HT1080 (cell line): ENCODE measurements around the gene PDE9A. TPM values are rescaled to one million over a fixed set of nuclear protein-coding genes. Genes with fewer than 3 reads are reported as not detected.
A peak's percentile ranks its signal among the peaks of the same experiment; 100 is the strongest.

Experiments used
- DNase-seq: peaks from one replicate; pipeline ENCODE4 v3.0.0-alpha.2; 2015; ENCODE audit warnings: low read depth
- total RNA-seq: library from RNA; depleted of rRNA; stranded (reverse); fragments of >200 nt; shearing (Covaris generic); gene quantifications from 2 replicates; pipeline ENCODE4 v1.2.3, GENCODE V29; 2014

PDE9A gene
- total RNA-seq, 1 experiment from 2014 or later = 0.02 TPM

DNA sequence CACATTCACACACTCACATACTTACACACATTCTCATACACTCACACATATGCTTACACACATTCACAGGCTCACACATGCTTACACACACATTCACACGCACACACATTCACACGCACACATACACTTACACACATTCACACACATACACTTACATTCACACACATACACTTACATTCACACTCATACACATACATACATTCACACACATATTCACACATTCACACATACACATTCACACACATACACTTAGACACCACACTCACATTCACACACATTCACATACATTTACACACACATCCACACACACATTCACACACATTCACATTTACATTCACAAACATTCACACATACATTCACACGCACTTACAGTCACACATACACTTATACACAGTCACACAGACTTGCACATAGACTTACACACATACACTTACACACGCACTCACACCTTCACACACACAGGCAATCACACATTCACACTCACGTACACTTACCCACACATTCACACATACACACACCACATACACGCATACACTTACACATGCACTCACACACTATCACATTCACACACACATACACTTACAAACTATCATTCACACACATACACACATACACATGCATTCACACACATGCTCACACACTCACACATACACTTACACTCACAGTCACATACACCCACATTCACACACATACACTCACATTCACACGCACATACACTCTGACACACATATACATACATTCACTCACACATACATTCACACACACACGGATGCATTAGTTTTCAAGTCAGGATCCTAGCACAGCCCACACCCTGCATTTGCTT, 16.8 kb downstream of the PDE9A start:
- DNase-seq = no peak

DNA sequence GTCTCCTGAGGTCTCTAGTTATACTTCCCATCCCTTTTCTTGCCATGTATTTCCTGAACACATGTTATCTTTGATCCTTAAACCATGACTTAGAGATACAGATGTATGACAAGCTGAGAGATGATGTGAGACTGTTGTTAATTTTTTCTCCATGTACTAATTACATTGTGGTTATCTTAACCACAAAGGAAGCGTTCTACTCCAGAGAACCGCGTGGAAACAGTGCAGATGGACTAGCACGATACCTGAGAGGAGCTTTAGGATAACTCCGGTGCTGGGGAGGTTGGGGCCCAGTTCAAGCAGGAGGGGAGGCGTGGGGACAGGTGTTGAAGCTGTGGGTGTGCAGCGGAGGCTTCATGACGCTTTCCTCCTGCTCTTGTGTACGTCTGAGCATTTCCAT, 17.5 kb downstream of the PDE9A start:
- no peak for DNase-seq

- DNase-seq = peak; percentile 49
Measured at GRCh38 chr21:42671778-42672593, 18.6 kb downstream of the PDE9A start.

GRCh38 chr21:42672699-42673458, 19.5 kb downstream of the PDE9A start:
- DNase-seq = peak; percentile 67

DNA sequence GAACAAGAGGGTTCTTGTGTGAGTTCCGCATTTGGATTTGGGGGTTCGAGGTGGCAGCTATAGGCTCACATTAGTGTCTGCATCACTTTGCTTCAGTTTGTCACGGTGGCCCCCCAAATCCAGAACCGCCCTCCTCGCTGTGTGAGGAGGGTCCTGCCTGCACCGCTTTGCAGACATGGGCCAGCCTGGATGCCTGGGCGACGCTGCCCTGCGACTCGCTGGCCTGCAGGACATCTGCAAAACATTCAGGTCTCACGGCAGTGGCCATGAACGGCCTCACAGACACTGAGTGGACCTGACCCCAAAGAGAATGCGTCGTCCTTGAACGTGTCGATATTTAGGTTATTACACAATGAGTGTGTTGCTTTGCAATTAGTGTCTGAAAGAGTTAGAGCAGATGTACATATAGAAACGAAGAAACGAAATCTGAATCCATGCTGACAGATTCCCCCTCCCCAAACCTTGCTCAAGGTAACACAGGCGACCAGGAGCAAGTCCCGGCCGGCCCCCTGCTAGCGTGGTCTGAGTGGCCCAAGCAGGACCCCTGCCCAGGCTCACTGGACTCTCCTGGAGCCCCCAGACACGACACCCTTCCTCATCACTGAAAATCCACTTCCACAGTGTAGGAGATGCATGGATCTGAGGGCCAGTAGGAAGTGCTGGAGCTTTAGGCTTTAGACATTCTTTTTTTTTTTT, 20.4 kb downstream of the PDE9A start:
- DNase-seq = no peak

GRCh38 chr21:42674351-42674940, 21.0 kb downstream of the PDE9A start:
- no peak for DNase-seq

- DNase-seq = no peak
Measured at GRCh38 chr21:42675403-42675802, 22.0 kb downstream of the PDE9A start.

DNA sequence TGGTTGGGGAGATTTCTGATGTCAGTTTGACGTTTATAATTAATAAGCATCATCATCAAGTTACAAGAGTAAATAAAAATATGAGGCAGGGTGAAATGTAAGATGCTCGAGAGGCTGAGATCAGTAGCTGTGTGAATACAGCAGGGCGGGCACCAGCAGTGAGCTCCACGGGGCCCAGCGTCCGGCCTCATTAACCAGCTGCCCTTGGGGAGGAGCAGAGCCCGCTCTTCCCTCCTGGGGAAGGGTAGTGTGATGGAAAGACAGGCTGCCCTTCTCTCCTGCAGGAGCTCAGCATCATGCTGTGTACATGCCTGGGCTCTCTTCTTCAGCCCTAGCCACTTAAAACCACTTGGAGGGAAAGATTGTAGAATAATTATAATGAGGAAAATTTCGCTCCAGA, 23.4 kb downstream of the PDE9A start:
- no peak for DNase-seq

DNA sequence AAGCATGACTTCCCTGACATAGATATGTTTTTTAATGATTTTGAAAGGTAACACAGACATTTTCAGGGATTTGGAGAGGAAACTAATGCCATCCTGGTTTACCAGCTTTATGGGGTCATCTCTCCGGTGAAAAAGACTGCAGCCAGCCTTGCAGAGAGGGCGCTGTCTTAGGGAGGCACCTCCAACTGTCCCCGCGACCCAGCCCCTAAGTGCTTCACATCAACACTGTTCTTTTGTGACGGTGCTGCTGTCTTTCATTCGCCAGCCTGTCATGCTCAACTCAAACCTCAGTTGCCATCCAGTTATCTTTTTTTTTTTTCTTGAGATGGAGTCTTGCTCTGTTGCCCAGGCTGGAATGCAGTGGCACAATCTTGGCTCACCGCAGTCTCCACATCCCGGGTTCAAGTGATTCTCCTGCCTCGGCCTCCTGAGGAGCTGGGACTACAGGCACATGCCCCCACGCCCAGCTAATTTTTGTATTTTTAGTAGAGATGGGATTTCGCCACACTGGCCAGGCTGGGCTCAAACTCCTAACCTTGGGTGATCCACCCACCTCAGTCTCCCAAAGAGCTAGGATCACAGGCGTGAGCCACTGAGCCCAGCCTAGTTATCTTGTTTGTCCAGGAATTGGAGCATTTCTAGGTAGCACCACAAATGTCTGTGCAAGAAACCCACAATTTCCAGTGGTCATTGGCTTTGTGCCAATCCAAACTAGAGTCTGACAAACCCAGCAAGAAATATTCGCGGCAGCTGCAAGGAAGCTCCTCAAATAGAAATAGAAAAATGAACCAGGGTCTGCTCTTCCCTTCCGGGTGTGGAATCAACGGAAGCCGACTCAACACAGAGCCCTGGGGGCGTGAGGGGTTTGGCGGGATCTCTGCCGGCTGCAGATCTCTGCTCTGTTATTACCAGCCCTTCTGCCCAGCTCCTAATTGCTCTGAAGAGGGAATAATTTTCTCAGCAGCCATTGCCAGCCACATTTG, 24.2 kb downstream of the PDE9A start:
- DNase-seq = peak; percentile 32

- DNase-seq = no peak
Measured at GRCh38 chr21:42678618-42679295, 25.3 kb downstream of the PDE9A start.

DNA sequence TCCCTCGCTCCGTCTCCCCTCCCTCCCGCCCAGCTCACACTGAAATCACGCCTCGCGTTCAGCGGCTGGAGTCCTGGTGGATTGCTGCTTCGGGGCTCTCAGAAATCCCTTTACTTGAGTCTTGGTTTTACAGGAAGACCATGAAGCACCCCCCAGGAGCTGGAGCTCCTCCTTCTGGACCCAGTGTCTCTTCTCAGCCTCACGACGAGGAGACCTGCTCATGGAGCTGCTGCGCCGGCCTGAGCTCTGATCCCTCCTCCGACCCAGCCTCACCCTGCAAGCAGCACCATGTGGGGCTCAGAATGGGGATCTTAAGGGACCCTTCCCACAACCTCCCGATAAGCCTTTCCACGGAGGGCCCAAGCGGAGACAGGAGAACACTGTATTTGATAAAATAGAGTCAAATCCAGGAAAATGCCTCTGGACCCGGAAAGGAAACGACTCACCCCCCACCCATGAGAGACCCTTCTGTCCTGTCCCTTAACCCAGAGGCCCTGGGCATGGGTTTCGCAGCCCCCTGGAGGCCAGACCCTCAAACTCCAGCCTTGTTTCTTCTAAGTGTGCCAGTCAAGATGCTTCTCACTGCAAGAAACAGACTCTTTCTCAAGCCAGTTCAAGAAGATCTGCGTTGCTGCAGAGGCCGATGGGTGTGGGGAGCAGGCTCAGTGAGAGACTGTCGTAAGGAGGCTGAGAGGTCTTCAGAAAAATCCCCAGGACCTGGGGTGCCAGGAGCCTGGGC, 26.1 kb downstream of the PDE9A start:
- no peak for DNase-seq

DNA sequence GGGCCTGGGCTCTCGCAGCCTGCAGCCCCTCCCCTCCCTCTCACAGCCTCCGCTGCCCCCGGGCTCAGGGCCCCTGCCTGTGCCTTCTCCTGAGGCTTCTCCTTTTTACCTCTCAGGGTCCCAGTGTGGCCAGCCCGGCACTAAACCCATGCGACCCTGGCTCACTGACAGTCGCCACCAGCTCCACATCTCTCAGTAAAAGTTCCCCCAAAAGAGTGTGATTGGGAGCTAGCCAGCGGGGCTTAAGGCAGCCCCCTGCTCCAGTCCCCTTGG, 26.6 kb downstream of the PDE9A start:
- no peak for DNase-seq

DNA sequence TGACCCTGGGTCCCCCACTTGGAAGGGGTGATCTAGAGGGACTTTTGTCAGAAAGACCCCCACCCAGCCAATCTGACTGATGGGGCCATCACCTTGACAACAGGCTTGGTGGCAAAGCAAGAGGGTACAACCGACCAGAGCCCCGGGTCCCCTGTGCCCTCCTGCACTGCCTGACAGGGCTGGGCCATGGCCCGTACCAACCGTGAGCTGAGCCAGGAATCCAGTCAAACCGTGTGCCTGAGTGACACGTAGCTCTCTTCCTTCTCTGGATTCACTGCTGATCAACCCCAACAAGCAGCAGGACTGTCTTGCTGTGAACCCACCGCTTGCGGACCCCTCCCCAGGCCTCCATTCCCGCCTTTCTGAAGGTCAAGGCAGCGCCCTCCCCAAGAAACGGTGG, 27.0 kb downstream of the PDE9A start:
- DNase-seq = no peak

GRCh38 chr21:42681296-42682206, 28.1 kb downstream of the PDE9A start:
- no peak for DNase-seq

DNA sequence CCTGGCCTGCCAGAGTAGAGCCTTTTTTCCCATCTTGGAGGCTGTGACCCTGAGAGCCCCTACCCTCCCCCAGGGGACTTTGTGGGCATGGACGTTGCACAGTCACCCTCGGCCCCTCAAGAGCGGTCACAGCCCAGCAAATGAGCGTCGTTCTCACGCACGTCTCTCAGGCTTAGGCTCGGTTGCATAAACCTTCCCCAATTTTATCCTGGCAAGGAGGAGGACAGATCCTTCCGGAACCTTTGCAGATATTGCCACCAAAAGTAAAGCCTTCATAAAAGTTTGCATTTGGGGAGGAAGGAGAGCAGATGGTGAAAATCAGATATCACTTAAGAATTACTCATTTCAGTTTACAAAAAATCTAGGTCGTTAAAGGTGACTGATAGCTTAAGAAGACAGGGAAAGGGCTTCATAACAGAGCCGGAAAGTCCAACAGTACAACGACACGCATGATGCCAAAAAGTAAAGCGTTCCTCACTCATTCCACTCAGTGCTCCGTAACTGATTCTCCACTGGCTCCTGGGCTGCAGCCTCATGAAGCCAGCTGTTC, 29.3 kb downstream of the PDE9A start:
- DNase-seq = no peak

DNA sequence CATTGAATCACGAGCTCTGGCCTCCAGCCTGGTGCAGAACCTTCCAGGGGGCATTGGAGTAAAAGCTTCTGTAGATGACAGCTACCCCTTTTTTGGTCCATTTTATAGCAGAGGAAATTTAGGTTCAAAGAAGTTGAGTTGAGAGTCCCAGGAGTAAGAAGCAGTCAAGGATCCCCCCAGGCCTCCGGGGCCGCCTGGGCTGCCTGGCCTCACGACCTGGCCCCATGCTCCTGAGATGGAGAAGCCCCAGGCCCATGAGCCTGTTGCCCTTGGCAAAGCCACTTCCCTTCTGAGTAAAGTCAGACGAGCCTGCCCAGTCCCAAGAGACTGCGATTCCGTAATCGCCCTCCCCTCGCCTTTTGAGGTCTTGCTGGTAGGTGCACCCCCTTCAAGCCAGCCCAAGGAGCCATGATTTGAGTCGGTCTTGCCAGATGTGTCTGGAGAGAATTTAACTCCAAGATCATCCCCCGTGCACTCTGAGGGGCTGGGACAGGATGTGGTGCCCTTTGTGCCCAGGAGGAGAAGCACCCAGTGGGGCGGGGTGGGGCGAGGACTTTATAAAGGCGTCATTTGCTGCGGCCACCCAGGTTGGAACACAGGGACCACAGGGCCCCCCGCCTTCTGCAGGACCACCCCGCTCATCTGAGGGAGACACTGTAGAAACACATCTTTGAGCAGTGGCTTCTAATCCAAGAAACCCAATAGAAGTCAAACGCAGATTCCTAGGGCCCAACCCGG, 30.1 kb downstream of the PDE9A start:
- DNase-seq = no peak
